GM20000 (cell line): ENCODE results near the gene CROCC2.

Experiments used
- DNase-seq: peaks from one replicate; pipeline ENCODE4 v3.0.0; 2012; ENCODE audit warnings: low spot score
- CTCF ChIP-seq: IDR thresholded peaks from 2 replicates; pipeline ENCODE4 v1.5.1; 2012; ENCODE audit warnings: mild to moderate bottlenecking, control low read depth; ENCODE audit errors: extremely low read depth, missing control alignments

Gene CROCC2

GRCh38 chr2:240886023-240886565 is 20.0 kb upstream of the CROCC2 start:
- DNase-seq = no peak
- no peak for TF ChIP-seq CTCF

GRCh38 chr2:240886678-240887609 is 19.2 kb upstream of the CROCC2 start:
- DNase-seq = no peak
- no peak for TF ChIP-seq CTCF

GRCh38 chr2:240887631-240888030 is 18.5 kb upstream of the CROCC2 start:
- no peak for DNase-seq
- TF ChIP-seq CTCF = no peak

GRCh38 chr2:240888130-240888889 is 17.8 kb upstream of the CROCC2 start:
- TF ChIP-seq CTCF = no peak
- DNase-seq = no peak

GRCh38 chr2:240888890-240889573 is 17.1 kb upstream of the CROCC2 start:
- no peak for TF ChIP-seq CTCF
- no peak for DNase-seq

- TF ChIP-seq CTCF = no peak
- DNase-seq = no peak
These were observed 16.3 kb upstream of the CROCC2 start for GRCh38 chr2:240889601-240890560.
